ENCODE results near the gene YDJC. TPM values are rescaled to one million over a fixed set of nuclear protein-coding genes. Genes with fewer than 3 reads are reported as not detected.

Gene YDJC
- total RNA-seq, 1 donor from 2014 or later, result 34.0 TPM

DNA sequence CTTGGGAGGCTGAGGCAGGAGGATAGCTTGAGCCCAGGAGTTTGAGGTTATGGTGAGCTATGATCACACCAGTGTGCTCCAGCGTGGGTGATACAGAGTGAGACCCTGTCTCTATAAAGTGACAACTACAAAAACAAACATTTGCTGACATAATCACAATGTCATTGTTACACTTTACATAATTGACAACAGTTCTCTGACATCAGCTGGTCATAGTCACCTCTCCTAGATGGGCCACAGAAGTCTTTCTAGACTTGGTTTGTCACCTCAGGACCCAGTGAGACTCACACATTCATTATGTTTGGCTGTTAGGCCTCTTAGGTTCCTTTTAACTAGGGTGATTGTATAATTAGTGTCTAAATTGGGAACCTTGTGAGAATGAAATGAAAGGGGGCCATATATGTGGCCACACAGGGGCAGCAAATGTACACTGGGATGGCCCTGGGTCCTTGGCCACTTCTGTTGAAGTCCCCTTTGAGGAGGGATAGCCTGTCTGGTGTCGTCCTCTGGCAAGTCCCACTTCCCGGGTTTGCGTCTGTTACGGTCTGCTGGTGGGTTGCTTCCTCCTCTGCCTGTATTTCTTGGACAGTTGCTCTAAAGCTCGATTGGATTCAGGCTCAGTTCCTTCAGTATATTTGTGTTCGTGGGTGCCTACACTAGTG is 30.2 kb upstream of the YDJC start:
- no peaks in the 10 kb centered on the region for H3K36me3 ChIP-seq (ENCODE audit: insufficient read depth, low read length)
- no peak for FAIRE-seq
- Mint-ChIP-seq H3K27ac (ENCODE audit: unreplicated experiment) (no peak overlapping the region), H3K4me3 (ENCODE audit: unreplicated experiment) (no peak overlapping the region), H3K36me3 (ENCODE audit: low read depth, unreplicated experiment) (no peaks in the 10 kb centered on the region), H3K4me1 (ENCODE audit: low read depth, unreplicated experiment) (no peaks in the 10 kb centered on the region), H3K9me3 (ENCODE audit: unreplicated experiment) (no peaks in the 10 kb centered on the region), H3K27me3 (ENCODE audit: low read depth, unreplicated experiment) (peaks cover 16% of the 10 kb centered on the region)
- H3K9me3 ChIP-seq (ENCODE audit: insufficient read depth, low read depth, low read length), result no peaks in the 10 kb centered on the region
- H4K20me1 ChIP-seq (ENCODE audit: insufficient read depth, low read length), result no peaks in the 10 kb centered on the region
- no peak overlapping the region for H3K4me3 ChIP-seq (ENCODE audit: insufficient read depth, low read depth, low read length)
- TF ChIP-seq, protein P1, sequence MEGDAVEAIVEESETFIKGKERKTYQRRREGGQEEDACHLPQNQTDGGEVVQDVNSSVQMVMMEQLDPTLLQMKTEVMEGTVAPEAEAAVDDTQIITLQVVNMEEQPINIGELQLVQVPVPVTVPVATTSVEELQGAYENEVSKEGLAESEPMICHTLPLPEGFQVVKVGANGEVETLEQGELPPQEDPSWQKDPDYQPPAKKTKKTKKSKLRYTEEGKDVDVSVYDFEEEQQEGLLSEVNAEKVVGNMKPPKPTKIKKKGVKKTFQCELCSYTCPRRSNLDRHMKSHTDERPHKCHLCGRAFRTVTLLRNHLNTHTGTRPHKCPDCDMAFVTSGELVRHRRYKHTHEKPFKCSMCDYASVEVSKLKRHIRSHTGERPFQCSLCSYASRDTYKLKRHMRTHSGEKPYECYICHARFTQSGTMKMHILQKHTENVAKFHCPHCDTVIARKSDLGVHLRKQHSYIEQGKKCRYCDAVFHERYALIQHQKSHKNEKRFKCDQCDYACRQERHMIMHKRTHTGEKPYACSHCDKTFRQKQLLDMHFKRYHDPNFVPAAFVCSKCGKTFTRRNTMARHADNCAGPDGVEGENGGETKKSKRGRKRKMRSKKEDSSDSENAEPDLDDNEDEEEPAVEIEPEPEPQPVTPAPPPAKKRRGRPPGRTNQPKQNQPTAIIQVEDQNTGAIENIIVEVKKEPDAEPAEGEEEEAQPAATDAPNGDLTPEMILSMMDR (IDR thresholded peaks at IDR 0.05; ENCODE audit: insufficient read depth, low read depth, low read length), result no peak
- no peak for TF ChIP-seq EZH2 (IDR thresholded peaks at IDR 0.05; ENCODE audit: insufficient read depth, low read length)
- no peak for DNase-seq (ENCODE audit: low read depth)
- no peak overlapping the region for H3K9ac ChIP-seq (ENCODE audit: low read length)
- no peak overlapping the region for H3K27ac ChIP-seq (ENCODE audit: low read depth, low read length)
- H3K79me2 ChIP-seq (ENCODE audit: insufficient read depth, low read length), result no peaks in the 10 kb centered on the region
- no peak overlapping the region for H3K4me2 ChIP-seq (ENCODE audit: low read length)
- no peak overlapping the region for H2AFZ ChIP-seq (ENCODE audit: low read depth, low read length)
- H3K4me1 ChIP-seq (ENCODE audit: insufficient read depth, low read length), result peaks cover 7% of the 10 kb centered on the region
- no peaks in the 10 kb centered on the region for H3K27me3 ChIP-seq (ENCODE audit: insufficient read depth, low read length)

DNA sequence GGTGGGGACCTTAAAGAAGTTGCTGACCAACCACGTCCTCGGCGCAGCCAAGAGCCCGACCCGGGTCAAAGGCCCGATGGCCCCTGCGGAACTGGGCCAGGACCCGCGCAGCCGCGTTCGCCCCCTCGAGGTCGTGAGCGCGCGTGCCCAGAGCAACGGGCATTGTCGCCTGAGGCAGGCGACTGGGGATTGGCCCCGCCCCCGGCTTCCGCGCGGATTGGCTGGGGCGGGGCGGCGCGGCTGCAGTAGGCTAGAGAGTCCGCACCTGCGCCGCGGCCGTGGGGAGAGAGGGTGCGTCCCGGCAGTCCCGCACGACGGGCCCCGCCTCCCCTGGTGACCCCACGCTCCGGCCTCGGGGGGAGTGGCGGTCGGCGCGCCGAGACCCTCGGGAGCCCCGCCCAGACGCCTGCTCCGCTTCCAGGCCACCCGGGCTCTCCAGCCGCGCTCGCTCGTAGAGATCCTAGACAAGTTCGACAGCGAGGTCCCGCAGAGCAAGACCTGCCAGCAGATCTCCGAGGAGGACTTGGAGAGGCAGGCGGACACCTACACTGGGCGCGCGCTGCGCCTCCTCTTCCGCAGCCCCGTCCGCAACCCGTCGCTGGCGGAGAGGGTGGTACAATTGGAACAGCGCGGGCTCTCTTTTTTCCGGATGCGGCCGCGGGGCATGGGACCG is 27.7 kb upstream of the YDJC start:
- H3K27me3 Mint-ChIP-seq (ENCODE audit: low read depth, unreplicated experiment), result peaks cover 16% of the 10 kb centered on the region
- Histone ChIP-seq H3K27ac (ENCODE audit: low read depth, low read length) (no peak overlapping the region), H3K79me2 (ENCODE audit: insufficient read depth, low read length) (peaks cover 13% of the 10 kb centered on the region), H3K4me3 (ENCODE audit: insufficient read depth, low read depth, low read length) (peak overlapping the region; percentile 54), H3K4me1 (ENCODE audit: insufficient read depth, low read length) (peaks cover 15% of the 10 kb centered on the region), H3K9ac (ENCODE audit: low read length) (peak overlapping the region; percentile 0), H3K27me3 (ENCODE audit: insufficient read depth, low read length) (no peaks in the 10 kb centered on the region), H3K36me3 (ENCODE audit: insufficient read depth, low read length) (peaks cover 3% of the 10 kb centered on the region), H4K20me1 (ENCODE audit: insufficient read depth, low read length) (no peaks in the 10 kb centered on the region), H3K9me3 (ENCODE audit: insufficient read depth, low read depth, low read length) (no peaks in the 10 kb centered on the region), H3K4me2 (ENCODE audit: low read length) (peak overlapping the region; percentile 86), H2AFZ (ENCODE audit: low read depth, low read length) (peak overlapping the region; percentile 75)
- H3K27ac Mint-ChIP-seq (ENCODE audit: unreplicated experiment), result no peak overlapping the region
- H3K36me3 Mint-ChIP-seq (ENCODE audit: low read depth, unreplicated experiment), result no peaks in the 10 kb centered on the region
- no peak for DNase-seq (ENCODE audit: low read depth)
- H3K4me1 Mint-ChIP-seq (ENCODE audit: low read depth, unreplicated experiment), result no peaks in the 10 kb centered on the region
- FAIRE-seq, result no peak
- peak overlapping the region; percentile 67 for H3K4me3 Mint-ChIP-seq (ENCODE audit: unreplicated experiment)
- TF ChIP-seq, protein P1 (IDR thresholded peaks at IDR 0.05; ENCODE audit: insufficient read depth, low read depth, low read length), result no peak
- no peak for TF ChIP-seq EZH2 (IDR thresholded peaks at IDR 0.05; ENCODE audit: insufficient read depth, low read length)
- no peaks in the 10 kb centered on the region for H3K9me3 Mint-ChIP-seq (ENCODE audit: unreplicated experiment)

DNA sequence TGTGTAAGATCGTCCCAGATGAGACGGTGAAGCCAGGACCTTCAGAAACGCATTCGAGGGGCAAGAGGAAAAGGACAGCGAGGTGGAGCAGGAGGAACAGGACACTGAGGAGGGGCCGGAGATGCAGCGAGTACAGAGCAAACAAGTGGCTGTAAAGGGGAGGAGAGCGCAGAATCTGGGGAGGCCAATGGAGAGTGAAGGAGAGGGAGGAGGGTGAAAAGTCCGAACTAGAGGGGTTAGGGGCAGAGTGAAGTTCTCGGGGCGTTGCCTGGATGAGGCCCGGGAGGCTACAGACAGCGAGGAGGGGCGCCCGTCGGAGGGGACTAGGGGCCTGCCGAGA is 27.2 kb upstream of the YDJC start:
- Histone ChIP-seq H2AFZ (ENCODE audit: low read depth, low read length) (peak overlapping the region; percentile 75), H4K20me1 (ENCODE audit: insufficient read depth, low read length) (no peaks in the 10 kb centered on the region), H3K27ac (ENCODE audit: low read depth, low read length) (no peak overlapping the region), H3K9ac (ENCODE audit: low read length) (peak overlapping the region; percentile 0), H3K4me3 (ENCODE audit: insufficient read depth, low read depth, low read length) (peak overlapping the region; percentile 54), H3K9me3 (ENCODE audit: insufficient read depth, low read depth, low read length) (no peaks in the 10 kb centered on the region), H3K4me1 (ENCODE audit: insufficient read depth, low read length) (peaks cover 15% of the 10 kb centered on the region), H3K4me2 (ENCODE audit: low read length) (peak overlapping the region; percentile 86), H3K27me3 (ENCODE audit: insufficient read depth, low read length) (no peaks in the 10 kb centered on the region), H3K36me3 (ENCODE audit: insufficient read depth, low read length) (peaks cover 3% of the 10 kb centered on the region), H3K79me2 (ENCODE audit: insufficient read depth, low read length) (peaks cover 17% of the 10 kb centered on the region)
- no peak for TF ChIP-seq EZH2 (IDR thresholded peaks at IDR 0.05; ENCODE audit: insufficient read depth, low read length)
- TF ChIP-seq, protein P1 (IDR thresholded peaks at IDR 0.05; ENCODE audit: insufficient read depth, low read depth, low read length), result no peak
- peaks cover 16% of the 10 kb centered on the region for H3K27me3 Mint-ChIP-seq (ENCODE audit: low read depth, unreplicated experiment)
- H3K4me1 Mint-ChIP-seq (ENCODE audit: low read depth, unreplicated experiment), result no peaks in the 10 kb centered on the region
- peak overlapping the region; percentile 3 for H3K27ac Mint-ChIP-seq (ENCODE audit: unreplicated experiment)
- H3K36me3 Mint-ChIP-seq (ENCODE audit: low read depth, unreplicated experiment), result no peaks in the 10 kb centered on the region
- no peaks in the 10 kb centered on the region for H3K9me3 Mint-ChIP-seq (ENCODE audit: unreplicated experiment)
- DNase-seq (ENCODE audit: low read depth) (no peak), FAIRE-seq (no peak)
- peak overlapping the region; percentile 74 for H3K4me3 Mint-ChIP-seq (ENCODE audit: unreplicated experiment)
